Smooth muscle cell (in vitro differentiated cells): ENCODE results near the gene TAF3. TPM values are rescaled to one million over a fixed set of nuclear protein-coding genes. Genes with fewer than 3 reads are reported as not detected.

Experiments used
- DNase-seq: peaks from one replicate; lab custom pipeline; 2025; ENCODE audit not compliant: unreplicated experiment; lab: John Stamatoyannopoulos, UW
- H2AFZ ChIP-seq: fragments of 200-600 bp; sonication (generic); 2 replicates; pipeline ENCODE4 v1.6.0; 2016; ENCODE audit warnings: antibody characterized with exemption, low read depth, mild to moderate bottlenecking
- H3F3A ChIP-seq: fragments of 200-600 bp; sonication (generic); 2 replicates; pipeline ENCODE4 v1.6.0; 2017; ENCODE audit warnings: antibody characterized with exemption, low read depth
- H3K27ac ChIP-seq: fragments of 200-600 bp; sonication (generic); 2 replicates; pipeline ENCODE4 v1.5.1; 2016; ENCODE audit warnings: low read depth, mild to moderate bottlenecking
- H3K27me3 ChIP-seq: fragments of 200-600 bp; sonication (generic); 2 replicates; pipeline ENCODE4 v1.6.1; 2016; ENCODE audit warnings: low read depth, mild to moderate bottlenecking
- H3K36me3 ChIP-seq: fragments of 200-600 bp; sonication (generic); 2 replicates; pipeline ENCODE4 v1.5.1; 2016; ENCODE audit warnings: low read depth
- H3K4me1 ChIP-seq: fragments of 200-600 bp; sonication (generic); 2 replicates; pipeline ENCODE4 v1.5.1; 2016; ENCODE audit warnings: low read depth
- H3K4me2 ChIP-seq: fragments of 200-600 bp; sonication (generic); 2 replicates; pipeline ENCODE4 v1.6.0; 2016; ENCODE audit warnings: mild to moderate bottlenecking
- H3K4me3 ChIP-seq: fragments of 200-600 bp; sonication (generic); 2 replicates; pipeline ENCODE4 v1.5.1; 2016; ENCODE audit warnings: mild to moderate bottlenecking
- H3K79me2 ChIP-seq: fragments of 200-600 bp; sonication (generic); 2 replicates; pipeline ENCODE4 v1.6.0; 2016; ENCODE audit warnings: low read depth, mild to moderate bottlenecking
- H3K9ac ChIP-seq: fragments of 200-600 bp; sonication (generic); 2 replicates; pipeline ENCODE4 v1.6.0; 2016; ENCODE audit warnings: low read depth
- H3K9me3 ChIP-seq: fragments of 200-600 bp; sonication (generic); replicated peaks from 2 replicates; pipeline ENCODE4 v1.5.1; 2016; ENCODE audit warnings: low read depth
- H4K20me1 ChIP-seq: fragments of 200-600 bp; sonication (generic); 2 replicates; pipeline ENCODE4 v1.6.0; 2016; ENCODE audit warnings: low read depth
- CTCF ChIP-seq: fragments of 200-600 bp; sonication (generic); IDR thresholded peaks from 2 replicates; pipeline ENCODE4 v1.5.1; 2017; ENCODE audit warnings: borderline replicate concordance, mild to moderate bottlenecking, antibody characterized with exemption; ENCODE audit not compliant: insufficient read depth, poor library complexity, severe bottlenecking
- WGBS: methylation state at CpG from one replicate; pipeline ENCODE4 v1.1.7; 2016; ENCODE audit warnings: low lambda C conversion rate; 5-methylcytosine and 5-hydroxymethylcytosine counted together
- polyA plus RNA-seq: library from polyadenylated mRNA; unstranded; fragments of >200 nt; fragmentation: Nextera tagmentation; extraction: Ambion mirVana; gene quantifications from 2 replicates; pipeline ENCODE4 v1.2.1, GENCODE V29; 2016
- total RNA-seq: library from RNA; depleted of rRNA; stranded (reverse); fragments of >200 nt; gene quantifications from 2 replicates; pipeline ENCODE4 v1.2.3, GENCODE V29; 2014

The TAF3 gene
- total and polyA plus RNA-seq, 2 experiments from 2014 or later: 3.7 to 7.0 TPM

DNA sequence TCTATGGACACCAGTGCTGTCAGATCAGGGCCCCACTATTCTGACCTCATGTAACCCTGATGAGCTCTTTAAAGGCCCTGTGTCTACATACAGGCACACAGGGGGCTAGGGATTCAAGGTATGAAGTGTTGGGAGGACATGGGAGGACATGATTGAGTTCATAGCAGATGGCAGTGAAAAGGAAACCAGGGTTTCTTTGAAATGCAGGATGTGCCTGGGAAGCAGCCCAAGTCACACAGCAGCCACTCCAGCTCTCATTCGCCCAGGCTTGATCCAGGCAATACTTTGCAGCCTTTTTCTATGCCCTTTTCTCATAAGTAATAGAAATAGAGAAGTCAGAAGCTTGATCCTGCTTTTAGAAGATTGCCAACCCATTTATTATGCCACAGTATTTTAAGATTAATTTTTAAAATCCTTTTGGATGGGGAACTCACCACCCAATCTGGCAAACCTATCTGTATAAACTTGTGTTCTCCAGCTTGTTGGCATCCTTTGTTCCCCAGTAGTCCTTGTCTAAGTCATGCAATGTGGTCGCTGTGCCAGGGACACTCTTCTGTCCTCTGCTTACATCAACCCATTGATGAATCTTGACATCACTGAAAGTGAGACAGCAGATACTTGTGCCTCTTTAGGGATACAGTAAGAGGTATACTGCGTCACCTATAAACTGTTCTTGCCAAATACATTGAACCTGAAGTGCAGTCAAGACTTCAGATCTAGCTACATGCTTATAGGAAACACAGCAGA, 95.0 kb downstream of the TAF3 start:
- Histone ChIP-seq H3K79me2 (no peaks in the 10 kb centered on the region), H3K4me2 (no peak overlapping the region), H3K27ac (no peak overlapping the region), H3F3A (no peaks in the 10 kb centered on the region), H3K36me3 (no peaks in the 10 kb centered on the region), H3K4me1 (no peaks in the 10 kb centered on the region), H3K4me3 (no peak overlapping the region), H3K9ac (no peak overlapping the region), H4K20me1 (peaks cover 61% of the 10 kb centered on the region), H3K9me3 (no peaks in the 10 kb centered on the region), H3K27me3 (no peaks in the 10 kb centered on the region), H2AFZ (no peak overlapping the region)
- DNase-seq: no peak
- WGBS: 97% methylated on average over 3 of the region's 3 CpGs
- TF ChIP-seq CTCF: no peak

GRCh38 chr10:7915923-7916536, 97.7 kb downstream of the TAF3 start:
- WGBS: 97% methylated on average over 1 of the region's 1 CpG
- Histone ChIP-seq H3K79me2 (peaks cover 11% of the 10 kb centered on the region), H3K9ac (no peak overlapping the region), H3K4me2 (no peak overlapping the region), H2AFZ (no peak overlapping the region), H3K27me3 (no peaks in the 10 kb centered on the region), H4K20me1 (peaks cover 34% of the 10 kb centered on the region), H3F3A (no peaks in the 10 kb centered on the region), H3K4me1 (no peaks in the 10 kb centered on the region), H3K36me3 (no peaks in the 10 kb centered on the region), H3K4me3 (no peak overlapping the region), H3K27ac (no peak overlapping the region), H3K9me3 (no peaks in the 10 kb centered on the region)
- no peak for TF ChIP-seq CTCF
- DNase-seq: no peak

DNA sequence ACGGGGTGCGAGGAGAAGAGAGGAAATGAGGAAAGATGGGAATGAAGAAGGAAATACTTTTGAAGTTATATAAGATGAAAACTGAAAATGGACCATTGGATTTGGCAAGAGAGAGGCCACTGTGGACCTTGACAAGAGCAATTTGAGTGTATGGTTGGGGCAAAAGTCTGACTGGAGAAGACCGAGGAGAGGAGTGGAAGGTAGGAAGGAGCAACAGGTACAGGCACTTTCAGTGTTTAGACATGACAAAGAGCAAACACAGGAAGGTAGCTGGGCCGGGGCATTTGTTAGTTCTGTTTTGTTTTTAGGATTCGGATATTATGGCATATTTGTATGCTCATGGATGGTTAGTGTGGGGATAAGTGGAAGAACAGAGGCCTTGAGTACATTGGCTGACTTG, 99.4 kb downstream of the TAF3 start:
- no peak overlapping the region for H3K4me3 ChIP-seq
- 92% methylated on average over 5 of the region's 5 CpGs for WGBS
- H3K9ac ChIP-seq: no peak overlapping the region
- no peak for DNase-seq
- no peak overlapping the region for H3K4me2 ChIP-seq
- peaks cover 29% of the 10 kb centered on the region for H4K20me1 ChIP-seq
- no peaks in the 10 kb centered on the region for H3K27me3 ChIP-seq
- H3K79me2 ChIP-seq: peaks cover 16% of the 10 kb centered on the region
- H3K36me3 ChIP-seq: no peaks in the 10 kb centered on the region
- no peak overlapping the region for H2AFZ ChIP-seq
- H3K9me3 ChIP-seq: no peaks in the 10 kb centered on the region
- TF ChIP-seq CTCF: no peak
- H3K4me1 ChIP-seq: no peaks in the 10 kb centered on the region
- no peak overlapping the region for H3K27ac ChIP-seq
- H3F3A ChIP-seq: no peaks in the 10 kb centered on the region
